GF-D8 (cell line): ENCODE measurements around the gene HBD.
"Not testable (repeated sequence)": the region's sequence is repeated elsewhere in the genome, so short reads cannot be mapped to it uniquely, and the experiment has no call there.

Experiments
- DNase-seq: peaks from one replicate; lab custom pipeline; 2025; lab: John Stamatoyannopoulos, UW

The HBD gene

DNA sequence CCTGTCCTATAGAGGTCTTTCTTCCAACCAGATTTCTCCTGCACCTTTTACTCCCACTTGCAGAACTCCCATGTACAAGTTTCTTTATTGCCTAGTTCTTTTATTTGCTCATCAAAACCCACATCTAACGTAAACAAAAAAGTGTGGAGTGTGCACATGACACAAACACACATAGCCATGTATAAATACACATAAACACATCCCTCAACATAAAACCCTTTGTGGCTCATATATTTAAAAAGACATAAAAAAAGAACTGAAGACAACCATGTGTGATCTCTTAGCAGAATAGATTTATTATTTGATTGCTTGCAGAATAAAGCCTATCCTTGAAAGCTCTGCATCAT, 18.6 kb upstream of the HBD start:
- no peak for DNase-seq

DNA sequence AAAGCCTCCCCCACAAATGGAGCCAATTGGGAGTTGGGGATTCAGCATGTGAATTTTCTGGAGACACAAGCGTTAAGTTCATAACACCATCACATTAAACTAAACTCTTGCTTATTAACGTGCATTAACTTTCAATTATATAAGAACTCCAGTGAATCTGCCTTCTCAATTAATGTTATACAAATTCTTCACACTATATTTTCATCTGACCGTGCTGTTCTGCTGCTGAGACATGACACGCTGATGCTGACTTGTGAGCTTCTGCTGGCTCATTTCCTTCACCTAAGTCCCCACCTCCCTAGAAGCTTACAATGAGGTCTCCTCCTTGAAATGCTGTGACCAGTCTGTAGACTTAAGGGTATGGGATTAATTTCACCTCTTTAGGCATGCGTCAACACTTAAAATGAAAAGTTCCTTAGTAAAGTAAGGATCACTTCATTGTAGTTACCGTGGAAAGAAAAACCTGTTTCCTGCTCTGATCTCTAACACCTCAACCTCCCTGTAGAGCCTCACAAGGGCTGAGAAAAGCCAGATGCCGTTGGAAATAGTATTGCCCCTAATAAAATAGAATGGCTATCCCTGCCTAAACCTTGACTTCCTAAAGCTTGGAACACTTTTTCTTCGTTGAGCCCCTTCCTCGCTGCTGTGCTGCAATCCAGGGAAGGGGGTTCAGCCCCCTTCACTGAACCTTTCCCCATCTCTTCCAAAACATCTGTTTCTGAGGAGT, 18.1 kb upstream of the HBD start:
- no peak for DNase-seq

DNA sequence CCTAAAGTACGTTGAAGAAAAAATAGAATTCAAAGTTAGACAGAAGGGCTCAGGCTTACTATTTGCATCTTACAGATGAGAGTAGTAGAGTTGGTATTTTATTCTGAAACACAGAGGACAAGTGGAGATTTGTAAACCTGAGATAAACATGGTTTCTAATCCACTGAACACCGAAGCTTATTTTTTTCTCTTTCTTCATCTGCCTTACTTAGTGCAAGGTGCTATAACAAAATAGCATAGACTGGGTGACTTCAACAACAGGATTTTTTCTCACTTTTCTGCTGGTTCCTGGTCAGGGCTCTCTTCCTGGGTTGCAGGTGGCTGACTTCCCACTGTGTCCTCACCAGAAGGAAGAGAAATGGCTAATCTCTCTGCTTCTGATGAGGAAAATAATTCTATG, 17.5 kb upstream of the HBD start:
- no peak for DNase-seq

DNA sequence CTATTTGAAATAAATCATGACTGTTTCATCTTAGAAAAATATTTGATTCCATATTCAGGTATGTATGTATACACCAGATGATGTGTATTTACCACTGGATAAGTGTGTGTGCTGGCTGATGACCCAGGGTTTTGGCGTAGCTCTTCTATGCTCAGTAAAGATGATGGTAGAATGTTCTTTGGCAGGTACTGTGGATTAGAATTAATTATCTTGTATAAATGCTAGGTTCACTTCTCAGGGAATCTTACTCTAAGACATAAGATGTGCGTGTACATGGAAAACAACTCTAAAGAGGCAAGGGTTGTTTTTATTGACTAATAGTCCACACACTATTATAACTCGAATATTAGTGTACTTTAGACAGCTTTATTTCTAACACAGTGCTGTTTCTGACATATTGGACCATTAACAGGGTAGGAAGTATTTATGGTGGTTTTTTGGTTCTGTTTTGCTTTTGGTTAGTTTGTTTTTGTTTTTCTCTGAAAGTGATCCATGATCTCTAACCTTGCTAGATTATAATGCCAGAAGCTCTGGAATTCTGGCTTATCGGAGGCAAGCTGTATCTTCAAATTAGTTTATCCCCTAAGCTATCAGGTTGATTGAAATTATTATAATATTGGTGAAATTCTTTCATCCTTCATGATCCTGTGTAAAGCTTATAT, 16.4 kb upstream of the HBD start:
- no peak for DNase-seq

DNA sequence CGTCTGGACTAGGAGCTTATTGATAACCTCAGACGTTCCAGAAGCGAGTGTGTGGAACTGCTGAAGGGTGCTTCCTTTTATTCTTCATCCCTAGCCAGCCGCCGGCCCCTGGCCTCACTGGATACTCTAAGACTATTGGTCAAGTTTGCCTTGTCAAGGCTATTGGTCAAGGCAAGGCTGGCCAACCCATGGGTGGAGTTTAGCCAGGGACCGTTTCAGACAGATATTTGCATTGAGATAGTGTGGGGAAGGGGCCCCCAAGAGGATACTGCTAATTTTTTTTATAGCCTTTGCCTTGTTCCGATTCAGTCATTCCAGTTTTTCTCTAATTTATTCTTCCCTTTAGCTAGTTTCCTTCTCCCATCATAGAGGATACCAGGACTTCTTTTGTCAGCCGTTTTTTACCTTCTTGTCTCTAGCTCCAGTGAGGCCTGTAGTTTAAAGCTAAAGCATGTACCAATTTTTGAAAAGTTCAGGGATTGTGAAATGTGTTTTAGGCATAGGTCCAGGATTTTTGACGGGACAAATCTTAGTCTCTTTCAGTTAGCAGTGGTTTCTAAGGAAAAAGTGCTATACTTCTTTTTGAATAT, 15.6 kb upstream of the HBD start, which contains the start of gene HBG1:
HBG1 (minus strand) TSS at position 51 of the 590 bp plus-strand sequence. CDS start 53 bp downstream, outside the sequence.
- not testable (repeated sequence) for DNase-seq

DNA sequence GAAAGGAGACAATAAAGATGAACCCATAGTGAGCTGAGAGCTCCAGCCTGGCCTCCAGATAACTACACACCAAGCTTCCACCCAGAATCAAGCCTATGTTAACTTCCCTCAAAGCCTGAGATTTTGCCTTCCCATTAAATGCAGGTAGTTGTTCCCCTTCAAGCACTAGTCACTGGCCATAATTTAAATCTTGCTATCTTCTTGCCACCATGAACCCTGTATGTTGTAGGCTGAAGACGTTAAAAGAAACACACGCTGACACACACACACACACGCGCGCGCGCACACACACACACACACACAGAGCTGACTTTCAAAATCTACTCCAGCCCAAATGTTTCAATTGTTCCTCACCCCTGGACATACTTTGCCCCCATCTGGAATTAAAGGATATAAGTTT, 14.2 kb upstream of the HBD start:
- DNase-seq, result not testable (repeated sequence)

DNA sequence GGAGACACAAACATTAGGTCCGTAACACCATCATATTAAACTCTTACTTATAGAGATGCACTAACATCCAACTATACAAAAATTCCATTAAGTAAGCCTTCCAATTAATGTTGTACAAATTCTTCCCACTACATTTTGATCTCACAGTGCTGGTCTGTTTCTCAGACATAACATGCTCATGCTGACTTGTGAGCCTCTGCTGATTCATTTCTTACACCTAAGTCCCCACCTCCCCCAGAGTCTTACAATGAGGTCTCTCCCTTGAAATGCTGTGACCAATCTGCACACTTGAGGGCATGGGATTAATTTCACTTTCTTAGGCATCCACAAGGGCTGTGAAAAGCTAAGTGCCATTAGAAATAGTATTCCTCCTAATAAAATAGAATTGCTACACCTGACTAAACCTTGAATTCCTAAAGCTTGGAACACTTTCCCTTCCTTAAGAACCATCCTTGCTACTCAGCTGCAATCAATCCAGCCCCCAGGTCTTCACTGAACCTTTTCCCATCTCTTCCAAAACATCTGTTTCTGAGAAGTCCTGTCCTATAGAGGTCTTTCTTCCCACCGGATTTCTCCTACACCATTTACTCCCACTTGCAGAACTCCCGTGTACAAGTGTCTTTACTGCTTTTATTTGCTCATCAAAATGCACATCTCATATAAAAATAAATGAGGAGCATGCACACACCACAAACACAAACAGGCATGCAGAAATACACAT, 13.3 kb upstream of the HBD start:
- DNase-seq, result no peak

DNA sequence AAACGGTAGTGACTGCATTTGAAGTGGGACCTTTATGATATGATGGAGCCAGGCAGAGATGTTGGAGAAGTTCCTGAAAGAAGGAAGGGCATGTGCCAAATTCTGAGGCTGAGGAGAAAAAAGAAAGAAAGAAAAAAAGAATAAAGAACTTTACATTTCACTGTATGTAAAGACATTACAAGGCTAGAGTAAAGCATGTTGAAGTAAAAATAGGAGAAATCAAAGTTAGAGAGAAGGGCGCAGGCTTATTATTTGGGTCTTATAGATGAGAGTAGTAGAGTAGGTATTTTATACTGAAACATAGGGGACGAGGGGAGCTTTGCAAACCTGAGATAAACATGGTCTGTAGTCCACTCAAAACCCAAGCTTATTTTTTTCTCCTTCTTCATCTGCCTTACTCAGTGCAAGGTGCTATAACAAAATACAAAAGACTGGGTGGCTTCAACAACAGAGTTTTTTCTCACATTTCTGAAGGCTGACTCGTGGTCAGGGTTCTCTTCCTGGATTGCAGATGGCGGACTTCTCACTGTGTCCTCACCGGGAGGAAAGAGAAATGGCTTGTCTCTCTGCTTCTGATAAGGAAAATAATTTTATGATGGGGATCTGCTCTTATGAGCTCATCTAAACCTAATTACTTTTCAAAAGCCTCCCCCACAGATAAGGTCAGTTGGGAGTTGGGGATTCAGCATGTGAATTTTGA, 12.6 kb upstream of the HBD start:
- DNase-seq, result no peak

DNA sequence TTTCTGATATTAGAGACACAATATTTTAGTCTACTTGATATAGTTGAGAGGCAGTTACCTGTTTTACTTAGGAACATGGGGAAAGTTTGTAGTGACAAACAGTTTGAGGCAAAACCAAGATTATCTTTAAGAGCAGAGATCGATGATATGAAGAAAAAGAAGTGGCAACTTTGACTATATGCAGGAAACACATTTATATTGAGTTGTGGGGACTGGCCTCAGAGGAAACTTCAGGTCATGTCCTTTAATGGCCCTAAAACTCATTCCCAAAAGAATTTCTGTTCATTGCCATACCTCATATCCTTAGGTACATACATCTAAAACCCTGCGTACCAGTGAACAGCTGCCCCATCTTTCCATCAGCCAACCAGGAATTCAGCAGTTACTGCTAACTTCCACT, 10.9 kb upstream of the HBD start:
- DNase-seq, result no peak

DNA sequence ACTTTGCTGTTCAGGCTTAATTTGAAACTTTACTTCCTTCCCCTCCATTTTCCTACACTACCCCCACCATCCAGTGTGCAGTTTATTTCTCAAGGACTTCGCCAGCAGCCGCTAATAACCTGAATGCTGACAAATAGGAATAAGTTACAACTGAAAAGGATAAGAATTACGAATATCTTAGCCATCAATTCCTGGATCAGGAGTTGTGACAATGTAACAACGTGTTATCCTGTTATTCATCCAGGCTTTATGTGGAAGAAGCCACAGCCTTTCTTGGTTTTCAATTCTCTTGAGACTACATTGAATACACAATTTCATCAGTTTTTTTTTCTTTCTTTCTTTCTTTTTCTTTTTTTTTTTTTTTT, 9.5 kb upstream of the HBD start:
- DNase-seq, result no peak

DNA sequence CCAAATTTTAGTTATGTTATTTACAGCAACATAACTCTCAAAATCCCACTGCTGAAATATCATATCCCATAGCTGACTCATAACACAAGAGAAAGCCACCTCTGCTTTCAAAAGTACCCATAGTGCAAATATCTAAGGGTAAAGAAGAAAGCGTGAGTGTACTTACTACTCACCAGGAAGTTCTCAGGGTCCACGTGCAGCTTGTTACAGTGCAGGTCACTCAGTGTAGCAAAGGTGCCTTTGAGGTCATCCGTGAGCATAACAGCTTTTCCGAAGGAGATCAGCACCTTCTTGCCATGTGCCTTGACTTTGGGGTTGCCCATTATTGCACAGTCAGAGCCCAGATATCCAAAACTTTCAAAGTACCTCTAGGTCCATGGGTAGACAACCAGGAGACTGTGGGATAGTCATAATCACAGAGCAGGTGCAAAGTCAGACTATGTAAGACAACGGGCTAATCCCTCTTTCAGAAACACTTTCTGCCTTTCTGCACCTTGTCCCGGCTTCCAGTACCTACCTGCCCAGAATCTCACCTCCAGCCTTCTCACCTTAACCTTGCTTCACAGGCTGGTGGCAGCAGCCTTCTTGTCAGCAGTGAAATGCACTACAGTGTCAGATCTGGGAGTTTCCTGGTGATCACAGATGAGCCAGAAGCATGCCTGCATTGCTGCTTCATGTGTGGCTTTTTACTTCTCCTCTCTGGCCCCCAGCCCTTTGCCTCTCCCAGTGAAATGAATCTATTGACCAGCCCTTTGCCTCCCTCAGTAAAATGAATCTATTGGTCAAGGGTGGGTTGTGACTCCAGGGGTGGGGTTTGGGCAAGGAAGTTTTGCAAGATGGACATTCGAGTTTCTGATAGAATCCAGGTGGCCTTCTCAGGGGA, 8.9 kb upstream of the HBD start:
- DNase-seq, result no peak

DNA sequence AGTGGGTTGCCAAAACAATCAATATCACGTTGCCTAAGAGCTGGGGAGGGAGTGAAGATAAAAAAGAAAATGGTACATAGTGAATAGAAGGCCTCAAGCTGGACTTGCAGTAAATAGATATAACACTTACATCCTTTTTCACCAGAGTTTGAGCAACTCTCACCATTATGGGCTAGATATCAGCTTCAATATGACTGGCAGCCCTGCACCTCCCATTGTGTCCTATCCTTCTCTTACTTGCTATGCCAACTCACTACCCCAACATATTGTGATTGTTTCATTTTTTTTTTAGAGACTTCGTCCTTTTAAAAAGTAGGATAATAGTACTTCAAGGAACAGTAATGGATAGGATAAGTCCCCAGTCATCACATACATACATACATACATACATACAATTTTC, 7.9 kb upstream of the HBD start:
- no peak for DNase-seq

DNA sequence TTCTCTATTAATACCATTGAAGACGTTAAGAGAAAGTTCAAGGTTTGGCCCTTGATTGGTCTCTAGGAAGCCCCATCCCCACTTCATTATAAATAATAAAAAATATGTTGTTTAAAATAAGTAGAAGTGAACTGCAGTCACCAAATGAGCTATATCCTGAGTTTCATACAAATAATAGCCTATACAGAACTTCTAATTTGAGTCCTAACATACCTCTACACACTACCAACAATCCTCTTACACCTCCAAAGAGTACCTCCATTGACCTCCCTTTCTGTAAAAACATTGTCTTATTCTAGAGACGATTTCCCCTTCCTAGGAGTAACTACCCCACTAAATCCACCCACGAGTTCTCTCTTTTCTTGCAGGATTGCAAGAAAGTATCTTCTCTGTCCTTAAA, 7.2 kb upstream of the HBD start:
- no peak for DNase-seq

DNA sequence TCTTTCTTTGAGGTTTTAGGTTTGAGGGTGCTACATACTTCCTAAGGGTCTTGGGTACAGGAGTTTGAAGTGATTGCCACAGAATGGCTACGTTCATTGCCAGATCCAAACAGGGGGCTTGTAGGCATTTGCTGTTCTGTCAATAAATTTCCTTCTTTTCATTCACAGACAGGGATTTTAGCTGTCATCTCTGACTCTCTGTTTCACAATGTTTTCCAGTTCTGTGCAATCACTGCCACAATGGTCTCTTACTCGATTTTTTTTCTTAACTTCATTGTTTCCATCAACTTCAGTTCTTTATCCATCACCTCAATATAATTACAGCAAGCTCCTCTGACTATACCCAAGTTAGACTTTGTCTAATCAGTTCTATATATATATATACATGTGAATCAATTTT, 6.2 kb upstream of the HBD start:
- DNase-seq, result no peak

DNA sequence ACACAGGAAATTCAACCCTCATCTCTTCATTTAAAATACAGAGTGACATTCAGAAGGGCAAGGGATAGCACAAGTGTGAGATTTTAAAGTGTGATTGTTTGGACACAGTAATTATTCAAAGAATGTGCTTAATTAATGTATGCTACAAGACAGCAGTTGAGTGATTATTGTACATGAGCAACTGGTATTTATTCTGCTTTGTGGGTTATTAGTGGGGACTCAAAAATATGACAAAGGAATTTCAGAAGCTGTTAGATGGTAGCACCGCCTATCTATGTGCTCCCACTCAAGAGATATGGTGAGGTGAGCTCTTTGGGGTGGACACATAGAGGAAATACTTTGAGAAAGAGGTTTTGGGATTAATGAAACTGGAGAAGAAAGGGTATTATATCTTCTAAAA, 5.8 kb upstream of the HBD start:
- DNase-seq, result no peak

DNA sequence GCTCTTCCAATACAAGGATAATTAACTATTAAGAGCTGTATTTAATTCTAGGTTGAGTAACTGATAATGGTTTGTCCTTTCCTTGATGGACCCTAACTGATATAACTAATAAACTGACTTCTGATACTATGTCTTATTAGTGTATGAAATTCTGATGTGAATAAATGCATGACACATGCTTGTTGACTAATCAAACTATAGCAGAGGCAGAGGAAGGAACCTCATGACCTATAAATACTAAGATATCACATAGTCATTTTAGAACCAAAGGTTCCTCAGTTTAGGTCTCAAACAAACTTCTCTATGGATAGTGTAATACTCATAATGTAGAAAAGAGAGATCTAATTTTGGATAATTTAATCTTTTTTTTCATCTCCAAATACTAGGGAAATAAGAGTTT, 4.8 kb upstream of the HBD start:
- no peak for DNase-seq

DNA sequence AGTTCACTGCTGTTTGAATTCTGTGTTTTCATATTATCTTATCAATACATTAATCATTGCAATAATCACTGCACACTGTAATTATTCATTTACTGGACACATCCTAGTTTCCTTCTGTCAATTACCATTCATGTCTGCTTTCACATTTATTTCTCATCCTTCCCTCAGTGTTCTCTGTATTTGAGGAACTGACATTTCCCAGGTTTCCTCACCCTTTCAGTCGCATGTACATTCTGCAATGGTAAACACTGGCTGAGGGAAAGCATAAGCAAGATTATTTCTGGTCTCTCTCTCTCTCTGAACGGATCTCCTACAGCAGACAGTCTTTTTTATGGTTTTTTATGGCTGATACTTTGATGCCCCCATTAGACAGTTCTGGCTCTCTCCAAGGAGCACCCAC, 4.2 kb upstream of the HBD start:
- no peak for DNase-seq

DNA sequence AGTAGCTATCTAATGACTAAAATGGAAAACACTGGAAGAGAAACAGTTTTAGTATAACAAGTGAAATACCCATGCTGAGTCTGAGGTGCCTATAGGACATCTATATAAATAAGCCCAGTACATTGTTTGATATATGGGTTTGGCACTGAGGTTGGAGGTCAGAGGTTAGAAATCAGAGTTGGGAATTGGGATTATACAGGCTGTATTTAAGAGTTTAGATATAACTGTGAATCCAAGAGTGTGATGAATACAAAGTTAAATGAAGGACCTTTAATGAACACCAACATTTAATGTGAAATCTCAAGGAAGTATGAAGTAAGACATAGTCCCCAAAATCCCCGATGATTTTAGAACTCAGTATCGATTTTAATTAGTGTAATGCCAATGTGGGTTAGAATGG, 3.1 kb upstream of the HBD start:
- no peak for DNase-seq

DNA sequence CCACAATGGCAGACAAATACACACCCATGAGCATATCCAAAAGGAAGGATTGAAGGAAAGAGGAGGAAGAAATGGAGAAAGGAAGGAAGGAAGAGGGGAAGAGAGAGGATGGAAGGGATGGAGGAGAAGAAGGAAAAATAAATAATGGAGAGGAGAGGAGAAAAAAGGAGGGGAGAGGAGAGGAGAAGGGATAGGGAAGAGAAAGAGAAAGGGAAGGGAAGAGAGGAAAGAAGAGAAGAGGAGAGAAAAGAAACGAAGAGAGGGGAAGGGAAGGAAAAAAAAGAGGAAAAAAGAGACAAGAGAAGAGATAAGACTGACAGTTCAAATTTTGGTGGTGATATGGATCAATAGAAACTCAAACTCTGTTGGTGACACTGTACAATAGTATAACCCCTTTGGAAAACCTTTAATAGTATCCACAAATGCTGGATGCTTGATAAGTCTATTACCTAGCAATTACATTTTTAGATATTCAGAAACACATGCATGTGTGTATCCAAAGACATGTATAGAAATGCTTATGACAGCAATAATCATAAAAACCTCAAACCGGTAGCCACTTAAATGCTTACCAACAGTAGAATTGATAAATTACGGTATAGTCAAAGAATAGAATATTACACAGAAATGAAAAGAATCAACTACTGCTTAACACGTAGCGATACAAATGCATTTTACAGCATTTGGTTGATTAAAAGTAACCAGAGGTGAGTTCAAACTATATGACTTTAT, 1.2 kb upstream of the HBD start:
- DNase-seq, result no peak

DNA sequence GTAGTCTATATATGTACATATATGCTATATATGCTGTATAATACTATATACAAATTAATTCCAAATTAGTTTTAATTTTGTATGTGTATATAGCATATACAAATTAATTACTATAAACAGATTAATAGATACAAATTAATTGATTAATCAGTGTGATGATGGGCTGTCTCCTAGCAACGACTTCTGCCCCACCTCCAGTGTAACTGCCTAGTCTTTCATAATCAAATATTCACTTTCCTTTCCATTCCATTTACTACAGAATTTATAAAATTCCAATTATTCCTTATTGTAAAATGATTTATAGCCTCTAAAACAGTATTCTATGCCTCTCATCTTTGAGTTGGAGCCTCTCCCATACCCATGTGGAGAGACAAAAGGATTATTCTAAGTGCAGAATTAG, 976 bp downstream of the HBD start:
- DNase-seq, result no peak

DNA sequence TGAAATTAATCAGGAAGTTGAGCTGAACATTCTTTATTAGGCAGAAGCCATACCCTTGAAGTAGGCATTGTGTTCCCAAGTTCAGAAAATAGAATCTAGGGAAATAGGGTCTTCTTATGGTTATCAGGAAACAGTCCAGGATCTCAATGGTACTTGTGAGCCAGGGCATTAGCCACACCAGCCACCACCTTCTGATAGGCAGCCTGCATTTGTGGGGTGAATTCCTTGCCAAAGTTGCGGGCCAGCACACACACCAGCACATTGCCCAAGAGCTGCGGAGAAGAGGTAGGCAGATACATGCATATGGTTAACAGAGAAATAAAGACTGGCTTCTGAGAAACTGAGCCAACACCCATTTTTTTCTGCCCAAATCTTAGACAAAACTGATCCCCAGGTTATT, 1.5 kb downstream of the HBD start:
- DNase-seq, result no peak
